RWPE2 (cell line): ENCODE data around the gene RHPN2.

Experiments used
- ATAC-seq: fragments of 200-7000 bp; cut with Tn5 transposase; 3 replicates; pipeline ENCODE4 v1.9.1; 2021; ENCODE audit warnings: low read depth
- DNase-seq: peaks from one replicate; pipeline ENCODE4 v3.0.0-alpha.2; 2020; ENCODE audit warnings: low spot score
- H3K27ac ChIP-seq: fragments of 450-650 bp; 2 replicates; pipeline ENCODE4 v1.5.1; 2017; ENCODE audit warnings: mild to moderate bottlenecking; ENCODE audit not compliant: poor library complexity, severe bottlenecking
- H3K27me3 ChIP-seq: fragments of 250-450 bp; sonication (Bioruptor Pico); 2 replicates; pipeline ENCODE4 v1.5.1; 2021; ENCODE audit warnings: mild to moderate bottlenecking, moderate library complexity; ENCODE audit not compliant: insufficient read depth, poor library complexity, severe bottlenecking
- H3K36me3 ChIP-seq: fragments of 250-450 bp; sonication (Bioruptor Pico); 2 replicates; pipeline ENCODE4 v1.5.1; 2020; ENCODE audit warnings: low read depth, mild to moderate bottlenecking, moderate library complexity
- H3K4me1 ChIP-seq: fragments of 250-450 bp; sonication (Bioruptor Pico); 2 replicates; pipeline ENCODE4 v1.5.1; 2021; ENCODE audit warnings: mild to moderate bottlenecking, moderate library complexity; ENCODE audit not compliant: insufficient read depth, poor library complexity, severe bottlenecking
- H3K4me3 ChIP-seq: fragments of 250-450 bp; sonication (Bioruptor Pico); 2 replicates; pipeline ENCODE4 v1.5.1; 2021; ENCODE audit warnings: mild to moderate bottlenecking, moderate library complexity; ENCODE audit not compliant: severe bottlenecking
- H3K9me3 ChIP-seq: fragments of 250-450 bp; sonication (Bioruptor Pico); 2 replicates; pipeline ENCODE4 v1.5.1; 2021; ENCODE audit warnings: mild to moderate bottlenecking, moderate library complexity; ENCODE audit not compliant: severe bottlenecking
- CTCF ChIP-seq: fragments of 450-650 bp; IDR thresholded peaks from one replicate; pipeline ENCODE4 v1.5.1; 2017; ENCODE audit warnings: mild to moderate bottlenecking, moderate library complexity; ENCODE audit not compliant: poor library complexity, severe bottlenecking

The RHPN2 gene

GRCh38 chr19:32928806-32929205, 135.9 kb downstream of the RHPN2 start:
- DNase-seq (no peak), ATAC-seq (peak; percentile 82)
- Histone ChIP-seq H3K9me3 (no peaks in the 10 kb centered on the region), H3K4me3 (no peak overlapping the region), H3K27me3 (no peaks in the 10 kb centered on the region), H3K36me3 (peaks cover 39% of the 10 kb centered on the region), H3K4me1 (no peaks in the 10 kb centered on the region), H3K27ac (peak overlapping the region; percentile 18)
- no peak for TF ChIP-seq CTCF
